HEK293 (cell line): ENCODE results near the gene GGA1.

Experiments
- CTCF ChIA-PET: fragments of 350-600 bp; formaldehyde crosslinking; extraction: SDS; loops from one replicate; lab custom pipeline; 2021; ENCODE audit warnings: antibody characterized with exemption; lab: Yijun Ruan, JAX
- POLR2A ChIA-PET: fragments of 300-600 bp; formaldehyde crosslinking; extraction: SDS; loops from one replicate; lab custom pipeline; 2020; ENCODE audit warnings: antibody characterized with exemption, inconsistent platforms; lab: Yijun Ruan, JAX
- H3K27ac ChIP-seq: fragments of 200-500 bp; sonication (Bioruptor generic); 2 replicates; pipeline ENCODE4 v1.5.1; 2014; ENCODE audit warnings: low read depth, low read length, control low read depth, inconsistent platforms; ENCODE audit errors: extremely low read depth
- H3K36me3 ChIP-seq, 2 experiments: fragments of 200-500 bp in 1 of 2; sonication (Bioruptor generic) in 1 of 2; 1 replicate in 1 of 2; 2 replicates in 1 of 2; pipeline ENCODE4 v1.5.1; 2014 to 2017; ENCODE audit warnings: inconsistent platforms in 2 of 2, low read length in 2 of 2; ENCODE audit not compliant: control insufficient read depth in 2 of 2, insufficient read depth in 1 of 2
- H3K4me1 ChIP-seq: fragments of 200-500 bp; sonication (Bioruptor generic); 2 replicates; pipeline ENCODE4 v1.5.1; 2014; ENCODE audit warnings: mild to moderate bottlenecking, low read length, inconsistent platforms; ENCODE audit not compliant: control insufficient read depth, insufficient read depth
- H3K4me3 ChIP-seq: 2 replicates; pipeline ENCODE4 v1.5.1; 2011; ENCODE audit warnings: low read depth, mild to moderate bottlenecking, control low read depth, low read length, moderate library complexity
- H3K9me3 ChIP-seq: fragments of 200-500 bp; sonication (Bioruptor generic); 2 replicates; pipeline ENCODE4 v1.5.1; 2014; ENCODE audit warnings: low read depth, low read length, inconsistent platforms; ENCODE audit not compliant: control insufficient read depth, insufficient read depth
- BCL11A ChIP-seq: fragments of 450-650 bp; formaldehyde crosslinking; IDR thresholded peaks from 2 replicates; pipeline ENCODE4 v1.5.1; 2016; ENCODE audit warnings: low read depth, missing biosample characterization, missing genetic modification characterization
- GFI1B ChIP-seq: fragments of 450-650 bp; formaldehyde crosslinking; IDR thresholded peaks from 2 replicates; pipeline ENCODE4 v1.5.1; 2016; ENCODE audit warnings: missing biosample characterization, missing genetic modification characterization
- IKZF3 ChIP-seq: fragments of 450-650 bp; IDR thresholded peaks from 2 replicates; pipeline ENCODE4 v1.5.0; 2018; ENCODE audit warnings: missing biosample characterization, mild to moderate bottlenecking, missing genetic modification characterization, moderate library complexity
- KLF16 ChIP-seq: fragments of 450-650 bp; formaldehyde crosslinking; IDR thresholded peaks from 2 replicates; pipeline ENCODE4 v1.5.1; 2017; ENCODE audit warnings: missing biosample characterization, missing genetic modification characterization
- KLF9 ChIP-seq: fragments of 450-650 bp; formaldehyde crosslinking; IDR thresholded peaks from 2 replicates; pipeline ENCODE4 v1.5.1; 2016; ENCODE audit warnings: missing biosample characterization, missing genetic modification characterization, low read depth
- SCRT2 ChIP-seq: fragments of 450-650 bp; formaldehyde crosslinking; IDR thresholded peaks from 2 replicates; pipeline ENCODE4 v1.5.1; 2016; ENCODE audit warnings: missing biosample characterization, missing genetic modification characterization
- ZBTB21 ChIP-seq: fragments of 450-650 bp; formaldehyde crosslinking; IDR thresholded peaks from 2 replicates; pipeline ENCODE4 v1.5.1; 2017; ENCODE audit warnings: missing biosample characterization, missing genetic modification characterization
- ZBTB26 ChIP-seq: fragments of 450-650 bp; formaldehyde crosslinking; optimal IDR thresholded peaks from 2 replicates; pipeline ENCODE3; 2016; ENCODE audit warnings: missing biosample characterization, mild to moderate bottlenecking, missing genetic modification characterization
- ZIC2 ChIP-seq: fragments of 450-650 bp; formaldehyde crosslinking; IDR thresholded peaks from 2 replicates; pipeline ENCODE4 v1.5.1; 2016; ENCODE audit warnings: missing biosample characterization, missing genetic modification characterization
- ZNF239 ChIP-seq: fragments of 450-650 bp; formaldehyde crosslinking; IDR thresholded peaks from 2 replicates; pipeline ENCODE4 v1.5.1; 2016; ENCODE audit warnings: missing biosample characterization, missing genetic modification characterization
- ZNF335 ChIP-seq: fragments of 450-650 bp; formaldehyde crosslinking; conservative IDR thresholded peaks from 2 replicates; pipeline ENCODE4 v1.5.1; 2016; ENCODE audit warnings: missing biosample characterization, missing genetic modification characterization
- ZNF366 ChIP-seq: fragments of 450-650 bp; formaldehyde crosslinking; conservative IDR thresholded peaks from 2 replicates; pipeline ENCODE4 v1.5.1; 2016; ENCODE audit warnings: missing biosample characterization, missing genetic modification characterization
- ZNF391 ChIP-seq: fragments of 450-650 bp; formaldehyde crosslinking; IDR thresholded peaks from 2 replicates; pipeline ENCODE4 v1.5.1; 2016; ENCODE audit warnings: low read depth, missing biosample characterization, missing genetic modification characterization, borderline replicate concordance
- ZNF501 ChIP-seq: fragments of 450-650 bp; formaldehyde crosslinking; IDR thresholded peaks from 2 replicates; pipeline ENCODE4 v1.5.1; 2016; ENCODE audit warnings: missing biosample characterization, missing genetic modification characterization
- ZNF623 ChIP-seq: fragments of 450-650 bp; formaldehyde crosslinking; IDR thresholded peaks from 2 replicates; pipeline ENCODE4 v1.5.1; 2016; ENCODE audit warnings: missing biosample characterization, missing genetic modification characterization
- ZNF639 ChIP-seq: fragments of 450-650 bp; formaldehyde crosslinking; IDR thresholded peaks from 2 replicates; pipeline ENCODE4 v1.5.1; 2016; ENCODE audit warnings: missing biosample characterization, missing genetic modification characterization
- ZNF677 ChIP-seq: fragments of 450-650 bp; IDR thresholded peaks from 2 replicates; pipeline ENCODE4 v1.5.0; 2018; ENCODE audit warnings: missing biosample characterization, mild to moderate bottlenecking, missing genetic modification characterization, moderate library complexity
- ZNF701 ChIP-seq: fragments of 450-650 bp; formaldehyde crosslinking; IDR thresholded peaks from 2 replicates; pipeline ENCODE4 v1.5.1; 2016; ENCODE audit warnings: missing biosample characterization, missing genetic modification characterization
- ZSCAN5A ChIP-seq: fragments of 450-650 bp; formaldehyde crosslinking; IDR thresholded peaks from 2 replicates; pipeline ENCODE4 v1.5.1; 2016; ENCODE audit warnings: missing biosample characterization, missing genetic modification characterization
- TF ChIP-seq, protein P1 (sequence below): fragments of 450-650 bp; formaldehyde crosslinking; IDR thresholded peaks from 2 replicates; pipeline ENCODE4 v1.5.1; 2017; ENCODE audit warnings: missing biosample characterization, mild to moderate bottlenecking, missing genetic modification characterization, moderate library complexity
- TF ChIP-seq, protein P2 (sequence below): fragments of 450-650 bp; formaldehyde crosslinking; IDR thresholded peaks from 2 replicates; pipeline ENCODE4 v1.5.1; 2016; ENCODE audit warnings: missing biosample characterization, missing genetic modification characterization
- TF ChIP-seq, protein P3 (sequence below): fragments of 450-650 bp; formaldehyde crosslinking; IDR thresholded peaks from 2 replicates; pipeline ENCODE4 v1.5.1; 2017; ENCODE audit warnings: missing biosample characterization, missing genetic modification characterization

Gene GGA1

GRCh38 chr22:37675930-37676735 is 67.5 kb downstream of the GGA1 start (continued):
- TF ChIP-seq, protein P1, sequence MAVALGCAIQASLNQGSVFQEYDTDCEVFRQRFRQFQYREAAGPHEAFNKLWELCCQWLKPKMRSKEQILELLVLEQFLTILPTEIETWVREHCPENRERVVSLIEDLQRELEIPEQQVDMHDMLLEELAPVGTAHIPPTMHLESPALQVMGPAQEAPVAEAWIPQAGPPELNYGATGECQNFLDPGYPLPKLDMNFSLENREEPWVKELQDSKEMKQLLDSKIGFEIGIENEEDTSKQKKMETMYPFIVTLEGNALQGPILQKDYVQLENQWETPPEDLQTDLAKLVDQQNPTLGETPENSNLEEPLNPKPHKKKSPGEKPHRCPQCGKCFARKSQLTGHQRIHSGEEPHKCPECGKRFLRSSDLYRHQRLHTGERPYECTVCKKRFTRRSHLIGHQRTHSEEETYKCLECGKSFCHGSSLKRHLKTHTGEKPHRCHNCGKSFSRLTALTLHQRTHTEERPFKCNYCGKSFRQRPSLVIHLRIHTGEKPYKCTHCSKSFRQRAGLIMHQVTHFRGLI = peak; percentile 37; the same call in 1 of the 2 replicates
- TF ChIP-seq GFI1B (tag by site-specific recombination) (no peak), ZNF623 (0 out of 2 replicates have a peak, but pooled peaks have one; percentile 1)

GRCh38 chr22:37676736-37677492 is 68.3 kb downstream of the GGA1 start:
- POLR2A ChIA-PET = interaction anchor here (0.6 to 3.9 kb wide), 8 partner anchors 9 to 69 kb away, joined by 3 to 78 read pairs (median 6); partner anchors contain the start of genes GGA1 and PDXP
- Histone ChIP-seq H3K36me3 (no peaks in the 10 kb centered on the region), H3K27ac (peak overlapping the region; percentile 62), H3K9me3 (no peaks in the 10 kb centered on the region), H3K4me3 (peak overlapping the region; percentile 39), H3K4me1 (peaks cover 9% of the 10 kb centered on the region)
- CTCF ChIA-PET = interaction anchor here (0.6 to 15.8 kb wide), 3 partner anchors 39 to 1005 kb away, joined by 3 to 353 read pairs (median 3); partner anchors contain the start of gene SH3BP1
- TF ChIP-seq IKZF3 (tag by site-specific recombination) (peak; percentile 52; the same call in 1 of the 2 replicates), ZNF366 (peak; percentile 94), KLF16 (tag by site-specific recombination) (peak; percentile 91), ZSCAN5A (tag by site-specific recombination) (no peak; the same call in 1 of the 2 replicates), ZNF335 (peak; percentile 17), ZNF391 (peak; percentile 21; the same call in 1 of the 2 replicates), ZBTB26 (peak; percentile 31), ZNF639 (tag by site-specific recombination) (peak; percentile 66), ZBTB21 (tag by site-specific recombination) (peak; percentile 33), ZIC2 (tag by site-specific recombination) (no peak), ZNF677 (no peak), ZNF701 (tag by site-specific recombination) (no peak), KLF9 (tag by site-specific recombination) (peak; percentile 97), ZNF239 (tag by site-specific recombination) (no peak), BCL11A (peak; percentile 66; the same call in 1 of the 2 replicates), ZNF501 (tag by site-specific recombination) (0 out of 2 replicates have a peak, but pooled peaks have one; percentile 32), SCRT2 (tag by site-specific recombination) (peak; percentile 56)
- TF ChIP-seq, protein P2, sequence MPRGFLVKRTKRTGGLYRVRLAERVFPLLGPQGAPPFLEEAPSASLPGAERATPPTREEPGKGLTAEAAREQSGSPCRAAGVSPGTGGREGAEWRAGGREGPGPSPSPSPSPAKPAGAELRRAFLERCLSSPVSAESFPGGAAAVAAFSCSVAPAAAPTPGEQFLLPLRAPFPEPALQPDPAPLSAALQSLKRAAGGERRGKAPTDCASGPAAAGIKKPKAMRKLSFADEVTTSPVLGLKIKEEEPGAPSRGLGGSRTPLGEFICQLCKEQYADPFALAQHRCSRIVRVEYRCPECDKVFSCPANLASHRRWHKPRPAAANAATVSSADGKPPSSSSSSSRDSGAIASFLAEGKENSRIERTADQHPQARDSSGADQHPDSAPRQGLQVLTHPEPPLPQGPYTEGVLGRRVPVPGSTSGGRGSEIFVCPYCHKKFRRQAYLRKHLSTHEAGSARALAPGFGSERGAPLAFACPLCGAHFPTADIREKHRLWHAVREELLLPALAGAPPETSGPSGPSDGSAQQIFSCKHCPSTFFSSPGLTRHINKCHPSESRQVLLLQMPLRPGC (tag by site-specific recombination) = peak; percentile 58
- TF ChIP-seq, protein P3, sequence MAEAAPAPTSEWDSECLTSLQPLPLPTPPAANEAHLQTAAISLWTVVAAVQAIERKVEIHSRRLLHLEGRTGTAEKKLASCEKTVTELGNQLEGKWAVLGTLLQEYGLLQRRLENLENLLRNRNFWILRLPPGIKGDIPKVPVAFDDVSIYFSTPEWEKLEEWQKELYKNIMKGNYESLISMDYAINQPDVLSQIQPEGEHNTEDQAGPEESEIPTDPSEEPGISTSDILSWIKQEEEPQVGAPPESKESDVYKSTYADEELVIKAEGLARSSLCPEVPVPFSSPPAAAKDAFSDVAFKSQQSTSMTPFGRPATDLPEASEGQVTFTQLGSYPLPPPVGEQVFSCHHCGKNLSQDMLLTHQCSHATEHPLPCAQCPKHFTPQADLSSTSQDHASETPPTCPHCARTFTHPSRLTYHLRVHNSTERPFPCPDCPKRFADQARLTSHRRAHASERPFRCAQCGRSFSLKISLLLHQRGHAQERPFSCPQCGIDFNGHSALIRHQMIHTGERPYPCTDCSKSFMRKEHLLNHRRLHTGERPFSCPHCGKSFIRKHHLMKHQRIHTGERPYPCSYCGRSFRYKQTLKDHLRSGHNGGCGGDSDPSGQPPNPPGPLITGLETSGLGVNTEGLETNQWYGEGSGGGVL (tag by site-specific recombination) = peak; percentile 99
